ENCODE results near the gene NCAPG2.

NCAPG2 gene

GRCh38 chr7:158603773-158604755, 100.5 kb downstream of the NCAPG2 start:
- Histone ChIP-seq H3K4me1 (ENCODE audit: control insufficient read depth, insufficient read depth, low read length) (no peaks in the 10 kb centered on the region), H3K27ac (ENCODE audit: low read length) (no peak overlapping the region), H3K36me3 (ENCODE audit: control insufficient read depth, insufficient read depth, low read length) (peaks cover 9% of the 10 kb centered on the region), H3K27me3 (ENCODE audit: control insufficient read depth, insufficient read depth, low read length) (no peaks in the 10 kb centered on the region), H3K9me3 (ENCODE audit: control insufficient read depth, insufficient read depth, low read length) (no peaks in the 10 kb centered on the region), H3K4me3 (ENCODE audit: low read length) (no peak overlapping the region)
- DNase-seq (ENCODE audit: low read depth, low spot score), result no peak
- no CpG with 5 or more reads among the region's 23 CpGs for WGBS (ENCODE audit: insufficient coverage, insufficient read length)

DNA sequence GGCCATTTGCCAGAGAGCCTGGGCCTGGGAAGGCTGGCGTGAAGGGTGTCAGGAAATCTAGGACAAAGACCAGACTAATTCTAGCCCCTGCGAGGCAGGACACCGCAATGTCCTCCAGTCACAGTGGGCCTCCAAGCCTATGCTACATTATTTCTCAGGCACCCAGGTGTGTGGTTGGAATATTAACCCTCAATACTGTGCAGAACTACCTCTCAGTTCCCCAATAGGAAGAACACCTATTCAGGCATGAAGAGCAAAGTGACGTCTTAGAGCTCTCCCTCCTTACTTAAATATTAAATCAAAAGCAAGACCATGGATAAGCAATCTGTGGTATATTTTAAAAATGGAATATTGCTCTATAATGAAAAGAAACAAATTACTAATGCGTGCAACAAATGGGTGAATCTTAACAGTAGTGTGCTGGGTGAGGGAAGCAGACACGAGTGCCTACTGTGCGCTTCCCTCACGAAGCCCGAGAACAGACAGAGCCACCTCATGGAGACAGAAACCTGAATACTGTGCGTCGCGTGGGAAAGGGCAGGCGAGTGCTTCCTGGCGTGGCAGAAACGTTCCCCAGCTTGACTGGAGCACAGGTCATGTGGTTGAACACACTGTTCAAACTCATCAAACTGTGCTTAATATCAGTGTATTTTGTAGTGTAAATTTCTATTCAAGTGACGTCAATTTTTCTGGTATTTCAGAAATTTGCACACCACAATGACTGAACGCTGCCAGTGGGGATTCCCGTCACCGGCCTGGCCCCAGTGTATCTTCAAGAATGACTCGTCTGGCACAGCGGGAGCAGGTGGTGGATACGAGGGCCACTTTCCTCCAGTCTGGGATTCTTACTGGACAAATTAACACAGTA, 101.5 kb downstream of the NCAPG2 start:
- Histone ChIP-seq H3K4me1 (ENCODE audit: control insufficient read depth, insufficient read depth, low read length) (no peaks in the 10 kb centered on the region), H3K27me3 (ENCODE audit: control insufficient read depth, insufficient read depth, low read length) (no peaks in the 10 kb centered on the region), H3K27ac (ENCODE audit: low read length) (no peak overlapping the region), H3K36me3 (ENCODE audit: control insufficient read depth, insufficient read depth, low read length) (peaks cover 9% of the 10 kb centered on the region), H3K9me3 (ENCODE audit: control insufficient read depth, insufficient read depth, low read length) (no peaks in the 10 kb centered on the region), H3K4me3 (ENCODE audit: low read length) (no peak overlapping the region)
- no peak for DNase-seq (ENCODE audit: low read depth, low spot score)
- no CpG with 5 or more reads among the region's 22 CpGs for WGBS (ENCODE audit: insufficient coverage, insufficient read length)

GRCh38 chr7:158602041-158602440, 102.6 kb downstream of the NCAPG2 start:
- H3K27me3 ChIP-seq (ENCODE audit: control insufficient read depth, insufficient read depth, low read length), result no peaks in the 10 kb centered on the region
- peaks cover 4% of the 10 kb centered on the region; the same call in 1 of the 2 replicates for H3K36me3 ChIP-seq (ENCODE audit: control insufficient read depth, insufficient read depth, low read length)
- no peaks in the 10 kb centered on the region for H3K4me1 ChIP-seq (ENCODE audit: control insufficient read depth, insufficient read depth, low read length)
- H3K27ac ChIP-seq (ENCODE audit: low read length), result no peak overlapping the region
- DNase-seq (ENCODE audit: low read depth, low spot score), result no peak
- no peaks in the 10 kb centered on the region for H3K9me3 ChIP-seq (ENCODE audit: control insufficient read depth, insufficient read depth, low read length)
- no peak overlapping the region for H3K4me3 ChIP-seq (ENCODE audit: low read length)
- no CpG with 5 or more reads among the region's 7 CpGs for WGBS (ENCODE audit: insufficient coverage, insufficient read length)

DNA sequence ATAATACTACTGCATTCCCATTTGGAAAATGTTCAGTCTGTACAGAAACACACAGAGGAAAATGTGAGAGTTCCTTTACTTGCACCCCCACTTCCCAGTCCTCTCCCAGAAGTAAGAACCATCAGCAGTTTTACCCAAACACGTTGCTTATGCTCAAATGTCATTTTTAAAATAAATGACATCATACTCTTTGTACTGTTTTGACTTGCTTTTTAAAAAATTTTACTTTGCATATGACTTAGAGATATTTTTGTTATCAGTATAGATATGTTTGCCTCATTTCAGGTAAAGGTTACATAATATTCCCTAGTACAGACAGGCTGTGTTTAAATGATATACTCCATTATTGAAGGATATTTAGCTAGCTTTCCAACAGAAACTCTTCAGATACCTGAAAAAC, 103.5 kb downstream of the NCAPG2 start:
- Histone ChIP-seq H3K36me3 (ENCODE audit: control insufficient read depth, insufficient read depth, low read length) (peaks cover under 1% of the 10 kb centered on the region; the same call in 1 of the 2 replicates), H3K27ac (ENCODE audit: low read length) (no peak overlapping the region), H3K4me3 (ENCODE audit: low read length) (no peak overlapping the region), H3K9me3 (ENCODE audit: control insufficient read depth, insufficient read depth, low read length) (no peaks in the 10 kb centered on the region), H3K27me3 (ENCODE audit: control insufficient read depth, insufficient read depth, low read length) (no peaks in the 10 kb centered on the region), H3K4me1 (ENCODE audit: control insufficient read depth, insufficient read depth, low read length) (no peaks in the 10 kb centered on the region)
- DNase-seq (ENCODE audit: low read depth, low spot score), result no peak
- no CpG with 5 or more reads among the region's 1 CpG for WGBS (ENCODE audit: insufficient coverage, insufficient read length)

DNA sequence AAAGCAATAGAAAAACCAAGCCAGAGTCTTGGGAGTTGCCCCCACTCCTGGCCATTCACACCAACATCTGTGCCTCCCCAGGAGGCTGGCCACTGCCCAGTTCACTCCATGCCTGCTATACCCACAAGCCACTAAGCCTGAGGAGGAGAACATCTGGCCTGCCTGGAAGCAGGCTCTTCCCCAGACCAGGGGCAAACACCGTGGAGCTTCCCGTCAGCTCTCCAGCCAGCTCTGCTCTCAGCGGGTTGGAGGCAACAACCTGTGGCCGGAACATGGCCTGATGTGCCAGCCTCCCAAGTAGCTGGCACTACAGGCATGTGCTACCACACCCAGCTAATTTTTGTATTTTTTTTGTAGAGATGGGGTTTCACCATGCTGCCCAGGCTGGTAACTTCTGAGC, 107.9 kb downstream of the NCAPG2 start:
- H3K4me1 ChIP-seq (ENCODE audit: control insufficient read depth, insufficient read depth, low read length), result no peaks in the 10 kb centered on the region
- no peaks in the 10 kb centered on the region for H3K27me3 ChIP-seq (ENCODE audit: control insufficient read depth, insufficient read depth, low read length)
- no peaks in the 10 kb centered on the region for H3K36me3 ChIP-seq (ENCODE audit: control insufficient read depth, insufficient read depth, low read length)
- no peak overlapping the region for H3K4me3 ChIP-seq (ENCODE audit: low read length)
- no CpG with 5 or more reads among the region's 4 CpGs for WGBS (ENCODE audit: insufficient coverage, insufficient read length)
- peaks cover 12% of the 10 kb centered on the region for H3K9me3 ChIP-seq (ENCODE audit: control insufficient read depth, insufficient read depth, low read length)
- H3K27ac ChIP-seq (ENCODE audit: low read length), result no peak overlapping the region
- no peak for DNase-seq (ENCODE audit: low read depth, low spot score)

- no peak for DNase-seq (ENCODE audit: low read depth, low spot score)
- H3K4me3 ChIP-seq (ENCODE audit: low read length), result no peak overlapping the region
- H3K27me3 ChIP-seq (ENCODE audit: control insufficient read depth, insufficient read depth, low read length), result no peaks in the 10 kb centered on the region
- no CpG with 5 or more reads among the region's 4 CpGs for WGBS (ENCODE audit: insufficient coverage, insufficient read length)
- no peaks in the 10 kb centered on the region for H3K4me1 ChIP-seq (ENCODE audit: control insufficient read depth, insufficient read depth, low read length)
- no peaks in the 10 kb centered on the region for H3K36me3 ChIP-seq (ENCODE audit: control insufficient read depth, insufficient read depth, low read length)
- no peak overlapping the region for H3K27ac ChIP-seq (ENCODE audit: low read length)
- peaks cover 12% of the 10 kb centered on the region for H3K9me3 ChIP-seq (ENCODE audit: control insufficient read depth, insufficient read depth, low read length)
Observed at GRCh38 chr7:158596309-158596708, 108.3 kb downstream of the NCAPG2 start.

GRCh38 chr7:158595068-158595467, 109.5 kb downstream of the NCAPG2 start:
- no peak overlapping the region for H3K27ac ChIP-seq (ENCODE audit: low read length)
- no peaks in the 10 kb centered on the region for H3K4me1 ChIP-seq (ENCODE audit: control insufficient read depth, insufficient read depth, low read length)
- peaks cover 12% of the 10 kb centered on the region for H3K9me3 ChIP-seq (ENCODE audit: control insufficient read depth, insufficient read depth, low read length)
- no peaks in the 10 kb centered on the region for H3K27me3 ChIP-seq (ENCODE audit: control insufficient read depth, insufficient read depth, low read length)
- DNase-seq (ENCODE audit: low read depth, low spot score), result peak; percentile 61
- H3K4me3 ChIP-seq (ENCODE audit: low read length), result no peak overlapping the region
- no CpG with 5 or more reads among the region's 3 CpGs for WGBS (ENCODE audit: insufficient coverage, insufficient read length)
- H3K36me3 ChIP-seq (ENCODE audit: control insufficient read depth, insufficient read depth, low read length), result no peaks in the 10 kb centered on the region

GRCh38 chr7:158592541-158592940, 112.1 kb downstream of the NCAPG2 start:
- WGBS (ENCODE audit: insufficient coverage, insufficient read length), result no CpG with 5 or more reads among the region's 1 CpG
- H3K4me3 ChIP-seq (ENCODE audit: low read length), result no peak overlapping the region
- H3K36me3 ChIP-seq (ENCODE audit: control insufficient read depth, insufficient read depth, low read length), result no peaks in the 10 kb centered on the region
- H3K9me3 ChIP-seq (ENCODE audit: control insufficient read depth, insufficient read depth, low read length), result peaks cover 13% of the 10 kb centered on the region
- H3K4me1 ChIP-seq (ENCODE audit: control insufficient read depth, insufficient read depth, low read length), result no peaks in the 10 kb centered on the region
- DNase-seq (ENCODE audit: low read depth, low spot score), result no peak
- no peak overlapping the region for H3K27ac ChIP-seq (ENCODE audit: low read length)
- no peaks in the 10 kb centered on the region for H3K27me3 ChIP-seq (ENCODE audit: control insufficient read depth, insufficient read depth, low read length)

DNA sequence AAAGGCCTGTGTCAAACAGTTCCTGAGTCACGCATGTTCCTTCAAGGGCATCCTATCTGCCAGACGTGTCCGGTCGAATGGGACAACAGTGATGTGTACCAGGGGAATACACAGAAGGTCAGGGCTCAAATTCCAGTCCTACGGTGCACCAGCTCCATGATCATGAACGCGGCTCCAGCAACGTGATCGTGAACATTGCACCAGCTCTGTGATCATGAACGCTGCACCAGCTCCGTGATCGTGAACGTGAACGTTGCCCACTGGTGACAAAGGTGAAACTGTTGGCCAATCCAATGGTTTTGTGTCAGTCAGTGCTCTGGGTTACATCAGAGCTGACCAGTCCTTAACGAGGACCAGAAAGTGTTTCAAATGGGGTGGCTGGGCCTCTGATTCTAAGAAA, 112.7 kb downstream of the NCAPG2 start:
- H3K4me3 ChIP-seq (ENCODE audit: low read length), result no peak overlapping the region
- no peaks in the 10 kb centered on the region for H3K36me3 ChIP-seq (ENCODE audit: control insufficient read depth, insufficient read depth, low read length)
- H3K9me3 ChIP-seq (ENCODE audit: control insufficient read depth, insufficient read depth, low read length), result peaks cover 13% of the 10 kb centered on the region
- H3K27me3 ChIP-seq (ENCODE audit: control insufficient read depth, insufficient read depth, low read length), result no peaks in the 10 kb centered on the region
- no peak for DNase-seq (ENCODE audit: low read depth, low spot score)
- WGBS (ENCODE audit: insufficient coverage, insufficient read length), result no CpG with 5 or more reads among the region's 15 CpGs
- H3K4me1 ChIP-seq (ENCODE audit: control insufficient read depth, insufficient read depth, low read length), result no peaks in the 10 kb centered on the region
- H3K27ac ChIP-seq (ENCODE audit: low read length), result no peak overlapping the region

GRCh38 chr7:158590181-158590530, 114.4 kb downstream of the NCAPG2 start:
- Histone ChIP-seq H3K4me3 (ENCODE audit: low read length) (no peak overlapping the region), H3K9me3 (ENCODE audit: control insufficient read depth, insufficient read depth, low read length) (peaks cover 15% of the 10 kb centered on the region), H3K4me1 (ENCODE audit: control insufficient read depth, insufficient read depth, low read length) (no peaks in the 10 kb centered on the region), H3K27me3 (ENCODE audit: control insufficient read depth, insufficient read depth, low read length) (no peaks in the 10 kb centered on the region), H3K36me3 (ENCODE audit: control insufficient read depth, insufficient read depth, low read length) (no peaks in the 10 kb centered on the region), H3K27ac (ENCODE audit: low read length) (no peak overlapping the region)
- no peak for DNase-seq (ENCODE audit: low read depth, low spot score)
- WGBS (ENCODE audit: insufficient coverage, insufficient read length), result no CpG with 5 or more reads among the region's 12 CpGs

Data from iPS DF 6.9 (cell line).